ACC112 (cell line): Measurements from ENCODE around the gene TSPEAR.

Source experiments
- H2AFZ ChIP-seq: fragments of 200-600 bp; sonication (generic); one replicate; pipeline ENCODE4 v1.6.0; 2017; ENCODE audit warnings: antibody characterized with exemption, low read length; ENCODE audit not compliant: unreplicated experiment
- H3K27ac ChIP-seq: fragments of 200-600 bp; sonication (generic); 2 replicates; pipeline ENCODE4 v1.5.1; 2014; ENCODE audit warnings: low read depth, mild to moderate bottlenecking, antibody characterized with exemption, low read length, moderate library complexity
- H3K27me3 ChIP-seq: fragments of 200-600 bp; sonication (generic); 2 replicates; pipeline ENCODE4 v1.6.1; 2014; ENCODE audit warnings: mild to moderate bottlenecking, antibody characterized with exemption, low read length, moderate library complexity, mixed read lengths; ENCODE audit not compliant: insufficient read depth
- H3K36me3 ChIP-seq: fragments of 200-600 bp; sonication (generic); 2 replicates; pipeline ENCODE4 v1.6.1; 2016; ENCODE audit warnings: mild to moderate bottlenecking, antibody characterized with exemption, low read length, moderate library complexity, mixed read lengths; ENCODE audit not compliant: insufficient read depth
- H3K4me1 ChIP-seq: fragments of 200-600 bp; sonication (generic); one replicate; pipeline ENCODE4 v1.6.1; 2016; ENCODE audit warnings: low read length, mixed read lengths; ENCODE audit not compliant: insufficient read depth, unreplicated experiment, control insufficient read depth
- H3K4me3 ChIP-seq: fragments of 200-600 bp; sonication (generic); 2 replicates; pipeline ENCODE4 v1.5.1; 2014; ENCODE audit warnings: mild to moderate bottlenecking, low read depth, low read length
- H3K79me2 ChIP-seq: fragments of 200-600 bp; sonication (generic); one replicate; pipeline ENCODE4 v1.6.0; 2016; ENCODE audit warnings: low read length; ENCODE audit not compliant: control insufficient read depth, unreplicated experiment, insufficient read depth

Gene TSPEAR

DNA sequence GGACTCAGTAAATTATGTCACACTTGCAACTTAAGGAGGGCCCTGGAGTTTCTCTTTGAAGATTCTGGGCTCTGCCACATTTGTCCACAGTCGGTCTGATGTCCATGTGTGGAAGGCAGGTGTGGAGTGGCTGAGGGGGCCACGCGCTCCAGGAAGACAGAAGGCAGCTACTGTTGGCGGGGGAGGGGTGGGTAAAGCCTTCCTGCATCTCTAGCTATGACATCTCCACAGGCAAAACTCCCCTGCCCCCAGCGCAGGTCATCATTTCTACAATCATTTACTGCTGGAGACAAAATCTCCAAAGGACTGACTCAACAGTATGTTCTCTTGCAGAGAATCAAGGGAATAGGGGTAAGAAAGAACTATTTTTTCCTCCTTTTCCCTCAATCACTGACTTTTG is 11.4 kb upstream of the TSPEAR start:
- no peaks in the 10 kb centered on the region for H3K4me1 ChIP-seq
- no peak overlapping the region for H3K27ac ChIP-seq
- no peak overlapping the region for H3K4me3 ChIP-seq
- H2AFZ ChIP-seq = no peak overlapping the region
- no peaks in the 10 kb centered on the region for H3K79me2 ChIP-seq
- H3K27me3 ChIP-seq = peaks cover 81% of the 10 kb centered on the region
- H3K36me3 ChIP-seq = no peaks in the 10 kb centered on the region

DNA sequence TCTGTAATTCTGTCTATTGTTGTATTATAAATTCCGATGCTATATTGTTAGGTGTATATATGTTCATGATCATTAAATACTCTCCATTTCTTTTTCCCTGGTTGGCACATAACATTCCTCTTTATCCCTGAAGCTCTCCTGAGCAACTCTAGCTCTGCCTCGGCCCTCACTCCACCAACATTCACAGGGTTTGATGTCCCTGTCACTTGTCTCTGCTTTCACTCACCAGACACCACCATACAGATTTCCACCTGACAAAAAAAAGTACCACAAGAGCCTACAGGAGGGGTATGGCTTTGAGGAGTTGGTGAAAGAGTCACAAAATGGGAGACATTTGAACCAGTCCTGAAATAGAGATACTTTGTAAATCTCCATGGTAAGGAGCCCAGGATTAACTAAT is 8.8 kb upstream of the TSPEAR start:
- Histone ChIP-seq H3K79me2 (no peaks in the 10 kb centered on the region), H3K4me1 (no peaks in the 10 kb centered on the region), H2AFZ (no peak overlapping the region), H3K36me3 (no peaks in the 10 kb centered on the region), H3K27ac (no peak overlapping the region), H3K27me3 (peaks cover 80% of the 10 kb centered on the region), H3K4me3 (no peak overlapping the region)

DNA sequence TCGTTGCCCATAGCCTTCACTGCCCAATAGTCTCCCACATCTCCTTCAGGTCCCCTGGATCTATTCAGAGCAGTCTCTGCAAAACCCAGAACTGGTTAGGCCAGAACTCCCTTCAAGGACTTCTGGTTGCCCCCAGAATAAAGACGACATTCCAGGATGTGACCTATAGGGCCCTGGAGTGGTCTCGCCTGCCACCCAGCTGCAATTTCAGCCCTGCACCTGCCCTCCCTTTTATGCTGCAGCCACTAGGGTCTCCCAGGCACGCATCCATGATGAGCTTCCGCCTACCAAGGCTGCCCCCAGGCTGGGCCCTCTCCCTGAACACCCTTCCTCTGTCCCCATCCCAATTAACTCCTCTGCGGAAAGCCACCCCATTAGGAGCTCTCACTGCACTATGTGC is 7.2 kb upstream of the TSPEAR start:
- H3K79me2 ChIP-seq = no peaks in the 10 kb centered on the region
- H3K4me3 ChIP-seq = no peak overlapping the region
- no peaks in the 10 kb centered on the region for H3K36me3 ChIP-seq
- H3K4me1 ChIP-seq = no peaks in the 10 kb centered on the region
- no peak overlapping the region for H3K27ac ChIP-seq
- peaks cover 81% of the 10 kb centered on the region for H3K27me3 ChIP-seq
- no peak overlapping the region for H2AFZ ChIP-seq

DNA sequence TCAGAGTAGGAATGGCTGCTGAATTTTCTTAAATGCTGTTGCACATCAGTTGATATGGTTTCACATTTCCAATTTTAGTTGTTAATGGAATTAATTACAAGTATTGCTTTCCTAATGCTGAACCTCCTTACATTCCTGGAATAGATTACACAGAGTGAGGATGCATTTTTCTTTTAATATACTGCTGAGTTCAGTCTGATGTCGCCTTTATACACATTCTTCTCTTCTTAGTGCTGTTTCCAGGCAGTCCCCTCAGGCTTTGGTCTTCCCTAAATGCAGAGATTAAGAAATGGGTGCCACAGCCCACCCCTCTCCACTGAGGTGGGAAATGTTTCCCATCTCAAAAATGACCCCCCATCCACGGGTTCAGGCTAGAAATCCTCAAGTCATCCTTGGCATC is 6.7 kb upstream of the TSPEAR start:
- Histone ChIP-seq H3K27ac (no peak overlapping the region), H2AFZ (no peak overlapping the region), H3K27me3 (peaks cover 81% of the 10 kb centered on the region)

DNA sequence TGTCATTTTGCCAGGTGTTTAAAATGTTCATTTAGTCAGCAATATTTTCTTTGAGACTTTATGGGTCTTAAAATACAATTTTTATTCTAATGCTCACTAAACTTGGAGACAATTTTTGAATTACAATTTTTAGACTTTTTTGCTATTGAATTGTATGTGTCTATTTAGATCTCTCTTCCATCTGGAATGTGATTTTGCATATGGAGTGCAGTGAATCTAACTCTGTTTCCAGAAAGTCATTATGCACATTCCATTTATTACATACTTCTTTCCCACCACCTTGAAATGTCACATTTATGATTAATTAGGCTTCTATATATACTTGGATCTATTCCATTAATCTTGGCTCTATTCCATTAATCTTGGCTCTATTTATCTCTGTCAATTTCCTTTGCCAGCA is 5.6 kb upstream of the TSPEAR start:
- no peak overlapping the region for H3K4me3 ChIP-seq
- H2AFZ ChIP-seq = no peak overlapping the region
- no peaks in the 10 kb centered on the region for H3K36me3 ChIP-seq
- H3K27ac ChIP-seq = no peak overlapping the region
- no peaks in the 10 kb centered on the region for H3K79me2 ChIP-seq
- H3K27me3 ChIP-seq = peaks cover 86% of the 10 kb centered on the region
- H3K4me1 ChIP-seq = no peaks in the 10 kb centered on the region

More for the DNA sequence above, 6.7 kb upstream of the TSPEAR start:
- no peaks in the 10 kb centered on the region for H3K36me3 ChIP-seq
- no peak overlapping the region for H3K4me3 ChIP-seq
- H3K4me1 ChIP-seq = no peaks in the 10 kb centered on the region
- no peaks in the 10 kb centered on the region for H3K79me2 ChIP-seq

GRCh38 chr21:44714905-44715304 is 3.5 kb upstream of the TSPEAR start:
- H3K27ac ChIP-seq = no peak overlapping the region
- H3K4me1 ChIP-seq = no peaks in the 10 kb centered on the region
- H3K36me3 ChIP-seq = no peaks in the 10 kb centered on the region
- no peak overlapping the region for H3K4me3 ChIP-seq
- H3K79me2 ChIP-seq = no peaks in the 10 kb centered on the region
- H3K27me3 ChIP-seq = peaks cover 94% of the 10 kb centered on the region
- H2AFZ ChIP-seq = no peak overlapping the region

DNA sequence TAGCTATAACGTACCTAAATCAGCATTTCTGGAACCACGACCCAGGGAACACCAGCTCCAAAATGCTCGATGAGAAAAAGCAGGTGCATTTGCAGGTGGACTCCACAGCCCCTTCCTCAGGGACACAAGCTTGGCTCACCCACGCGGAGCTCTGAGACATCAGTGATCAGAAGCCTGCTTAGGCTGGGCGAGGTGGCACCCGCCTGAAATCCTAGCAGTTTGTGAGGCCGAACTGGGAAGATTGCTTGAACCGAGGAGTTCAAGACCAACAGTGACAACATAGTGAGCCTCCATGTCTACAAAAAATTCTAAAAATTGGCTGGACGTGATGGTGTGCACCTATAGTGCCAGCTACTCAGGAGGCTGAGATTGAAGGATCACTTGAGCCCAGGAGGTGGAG is 2.5 kb upstream of the TSPEAR start:
- H2AFZ ChIP-seq = no peak overlapping the region
- H3K4me1 ChIP-seq = peaks cover 5% of the 10 kb centered on the region
- no peak overlapping the region for H3K27ac ChIP-seq
- H3K79me2 ChIP-seq = no peaks in the 10 kb centered on the region
- H3K36me3 ChIP-seq = no peaks in the 10 kb centered on the region
- H3K27me3 ChIP-seq = peaks cover 94% of the 10 kb centered on the region
- H3K4me3 ChIP-seq = no peak overlapping the region

- Histone ChIP-seq H3K27ac (no peak overlapping the region), H3K4me3 (no peak overlapping the region), H3K4me1 (peaks cover 5% of the 10 kb centered on the region), H3K27me3 (peaks cover 94% of the 10 kb centered on the region), H3K36me3 (no peaks in the 10 kb centered on the region), H3K79me2 (no peaks in the 10 kb centered on the region), H2AFZ (no peak overlapping the region)
These were observed 1.8 kb upstream of the TSPEAR start for GRCh38 chr21:44713130-44713529.

DNA sequence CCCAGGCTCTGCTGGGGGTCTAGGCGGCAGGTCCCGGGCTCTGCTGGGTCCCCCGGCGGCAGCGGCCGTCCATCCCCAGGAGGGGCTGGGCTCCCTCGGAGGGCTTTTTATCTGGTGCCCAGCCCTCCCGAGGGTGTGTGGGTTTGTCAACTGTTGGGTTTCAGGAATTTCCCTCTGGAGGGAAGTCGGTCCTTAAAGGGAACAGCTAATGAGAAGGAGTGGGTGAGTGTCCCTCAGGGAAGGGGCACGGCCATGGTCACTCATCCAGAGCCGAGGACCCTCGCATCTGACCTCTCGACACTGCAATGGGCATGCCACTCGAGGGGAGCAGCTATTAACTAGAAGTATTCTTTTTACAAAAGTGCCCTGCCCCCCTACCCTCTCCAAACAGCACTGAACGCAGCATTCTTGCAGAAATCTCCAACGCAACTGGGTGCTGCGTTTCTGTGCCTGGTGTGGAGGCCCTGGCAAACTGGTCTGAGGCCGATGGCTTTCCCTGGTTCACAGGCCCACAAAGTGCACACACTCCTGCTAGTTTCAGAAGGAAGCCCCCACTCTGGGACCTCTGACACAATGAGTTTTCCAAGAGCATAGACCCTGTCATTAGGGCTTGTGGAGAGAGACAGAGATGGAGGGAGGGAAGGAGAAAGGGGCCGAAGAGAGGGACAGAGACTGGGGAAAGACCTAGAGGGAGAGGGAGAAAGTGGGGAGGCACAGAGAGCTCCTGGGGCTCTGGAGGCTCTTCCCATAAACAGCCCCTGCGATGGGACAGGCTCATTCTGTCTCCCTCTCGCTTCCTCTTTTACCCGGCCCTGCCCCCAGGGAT is 1.0 kb upstream of the TSPEAR start:
- Histone ChIP-seq H3K36me3 (no peaks in the 10 kb centered on the region), H2AFZ (no peak overlapping the region), H3K27ac (no peak overlapping the region), H3K27me3 (peaks cover 94% of the 10 kb centered on the region), H3K4me3 (no peak overlapping the region), H3K4me1 (peaks cover 5% of the 10 kb centered on the region), H3K79me2 (no peaks in the 10 kb centered on the region)

DNA sequence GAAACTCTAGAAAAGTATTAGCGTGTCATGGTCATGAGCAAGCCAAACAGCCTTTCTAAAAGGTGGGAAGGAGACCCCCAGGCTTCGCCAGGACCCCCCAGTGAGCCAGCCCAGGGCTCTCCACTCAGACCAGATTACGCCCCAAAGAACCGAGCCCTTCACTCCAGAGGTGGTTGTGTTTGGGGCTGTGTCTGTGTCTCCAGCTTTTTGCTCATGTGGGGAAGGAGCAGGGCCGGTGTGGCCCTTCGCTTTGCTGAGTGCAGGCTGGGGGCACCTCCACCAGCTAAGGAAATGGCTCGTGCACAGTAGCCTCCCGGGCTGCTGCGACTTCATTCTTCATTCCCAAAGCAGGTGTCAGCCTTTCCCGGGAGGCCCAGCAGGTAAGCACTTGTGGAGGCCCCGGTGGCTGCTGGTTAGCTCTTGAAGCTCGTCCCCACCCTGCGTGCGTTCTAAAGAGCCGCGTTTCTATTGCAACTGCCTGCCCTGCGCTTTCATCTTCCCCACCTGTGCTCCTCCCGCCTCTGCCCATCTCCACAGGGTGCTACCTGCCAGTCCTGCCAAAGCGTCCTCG is 531 bp downstream of the TSPEAR start:
- peaks cover 100% of the 10 kb centered on the region for H3K27me3 ChIP-seq
- H3K4me1 ChIP-seq = peaks cover 5% of the 10 kb centered on the region
- H3K36me3 ChIP-seq = no peaks in the 10 kb centered on the region
- no peak overlapping the region for H3K4me3 ChIP-seq
- no peaks in the 10 kb centered on the region for H3K79me2 ChIP-seq
- H2AFZ ChIP-seq = no peak overlapping the region
- H3K27ac ChIP-seq = no peak overlapping the region

DNA sequence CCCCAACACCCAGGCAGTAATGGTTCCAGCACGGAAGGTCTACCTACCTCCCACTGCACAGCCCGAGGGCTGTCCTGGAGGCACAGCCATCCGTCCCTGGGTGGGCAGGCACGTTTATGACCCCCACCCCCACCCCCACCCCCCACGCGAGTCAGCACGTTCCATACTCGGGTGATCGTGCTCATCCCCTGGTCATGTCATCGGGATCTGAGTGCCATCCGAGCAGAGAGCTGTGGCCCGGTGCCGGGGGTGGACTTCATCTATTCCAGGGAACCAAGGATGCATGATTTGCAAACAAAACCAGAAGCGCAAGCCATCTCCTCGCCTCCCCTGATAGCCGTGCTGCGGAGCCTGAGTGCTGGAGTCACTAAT is 1.1 kb downstream of the TSPEAR start:
- H3K4me3 ChIP-seq = no peak overlapping the region
- no peak overlapping the region for H3K27ac ChIP-seq
- peaks cover 96% of the 10 kb centered on the region for H3K27me3 ChIP-seq
- no peaks in the 10 kb centered on the region for H3K79me2 ChIP-seq
- H3K36me3 ChIP-seq = no peaks in the 10 kb centered on the region
- H3K4me1 ChIP-seq = peaks cover 5% of the 10 kb centered on the region
- H2AFZ ChIP-seq = no peak overlapping the region
